Karpas-422 (cell line): ENCODE results near the gene KCNQ1. TPM values are rescaled to one million over a fixed set of nuclear protein-coding genes. Genes with fewer than 3 reads are reported as not detected.

Experiments
- DNase-seq: peaks from one replicate; pipeline ENCODE4 v3.0.0-alpha.2; 2015
- H2AFZ ChIP-seq: fragments of 200-600 bp; sonication (generic); 2 replicates; pipeline ENCODE4 v1.6.1; 2014; ENCODE audit warnings: antibody characterized with exemption, low read length, mixed read lengths
- H3K27ac ChIP-seq: fragments of 200-600 bp; sonication (generic); 2 replicates; pipeline ENCODE4 v1.5.1; 2014; ENCODE audit warnings: mild to moderate bottlenecking, low read length, moderate library complexity
- H3K27me3 ChIP-seq: fragments of 200-600 bp; sonication (generic); 2 replicates; pipeline ENCODE4 v1.6.1; 2014; ENCODE audit warnings: low read length, mixed read lengths
- H3K36me3 ChIP-seq: fragments of 200-600 bp; sonication (generic); 2 replicates; pipeline ENCODE4 v1.6.1; 2014; ENCODE audit warnings: low read length, mixed read lengths; ENCODE audit not compliant: insufficient read depth
- H3K4me1 ChIP-seq: fragments of 200-600 bp; sonication (generic); 2 replicates; pipeline ENCODE4 v1.6.1; 2014; ENCODE audit warnings: mild to moderate bottlenecking, low read length, mixed read lengths
- H3K4me2 ChIP-seq: fragments of 200-600 bp; sonication (generic); 2 replicates; pipeline ENCODE4 v1.6.1; 2014; ENCODE audit warnings: low read length, low read depth, mild to moderate bottlenecking; ENCODE audit not compliant: poor library complexity, severe bottlenecking
- H3K4me3 ChIP-seq: fragments of 200-600 bp; sonication (generic); 2 replicates; pipeline ENCODE4 v1.5.1; 2014; ENCODE audit warnings: mild to moderate bottlenecking, antibody characterized with exemption, low read length, mixed read lengths
- H3K79me2 ChIP-seq: fragments of 200-600 bp; sonication (generic); 2 replicates; pipeline ENCODE4 v1.6.1; 2014; ENCODE audit warnings: mild to moderate bottlenecking, low read length, mixed read lengths
- H3K9ac ChIP-seq: fragments of 200-600 bp; sonication (generic); 2 replicates; pipeline ENCODE4 v1.6.0; 2014; ENCODE audit warnings: low read length
- H3K9me2 ChIP-seq: fragments of 200-600 bp; sonication (generic), shearing (Covaris generic); replicated peaks from 2 replicates; pipeline ENCODE4 v1.6.0; 2014; ENCODE audit warnings: mild to moderate bottlenecking, low read length, moderate library complexity; ENCODE audit not compliant: insufficient read depth
- H3K9me3 ChIP-seq: fragments of 300-700, 200-600 bp; sonication (generic); 2 replicates; pipeline ENCODE4 v1.6.1; 2014; ENCODE audit warnings: low read length, mixed read lengths
- H4K20me1 ChIP-seq: fragments of 200-600 bp; sonication (generic); 2 replicates; pipeline ENCODE4 v1.6.1; 2014; ENCODE audit warnings: mild to moderate bottlenecking, antibody characterized with exemption, low read length, low read depth; ENCODE audit not compliant: insufficient read depth
- total RNA-seq: library from RNA; depleted of rRNA; stranded (reverse); fragments of >200 nt; shearing (Covaris generic); gene quantifications from 2 replicates; pipeline ENCODE4 v1.2.3, GENCODE V29; 2014; ENCODE audit warnings: low replicate concordance

The KCNQ1 gene
- total RNA-seq, 1 experiment from 2014 or later, result not detected

GRCh38 chr11:2772544-2773031, 327.8 kb downstream of the KCNQ1 start:
- no peak overlapping the region for H3K9ac ChIP-seq
- no peaks in the 10 kb centered on the region; the same call in 1 of the 2 replicates for H3K27me3 ChIP-seq
- no peak for DNase-seq
- H3K9me3 ChIP-seq, result no peaks in the 10 kb centered on the region
- H3K4me2 ChIP-seq, result no peak overlapping the region
- H3K36me3 ChIP-seq, result no peaks in the 10 kb centered on the region
- no peak overlapping the region for H3K27ac ChIP-seq
- no peaks in the 10 kb centered on the region for H3K4me1 ChIP-seq
- H4K20me1 ChIP-seq, result 0 out of 2 replicates have a peak, but pooled peaks cover 7% of the 10 kb centered on the region
- H2AFZ ChIP-seq, result no peak overlapping the region
- no peak overlapping the region for H3K4me3 ChIP-seq
- no peaks in the 10 kb centered on the region for H3K9me2 ChIP-seq
- no peaks in the 10 kb centered on the region for H3K79me2 ChIP-seq

- Histone ChIP-seq H3K9me3 (no peaks in the 10 kb centered on the region), H4K20me1 (0 out of 2 replicates have a peak, but pooled peaks cover 7% of the 10 kb centered on the region), H3K4me2 (no peak overlapping the region), H3K27me3 (no peaks in the 10 kb centered on the region; the same call in 1 of the 2 replicates), H2AFZ (no peak overlapping the region), H3K36me3 (no peaks in the 10 kb centered on the region), H3K27ac (no peak overlapping the region), H3K79me2 (no peaks in the 10 kb centered on the region), H3K9me2 (no peaks in the 10 kb centered on the region), H3K4me3 (no peak overlapping the region), H3K4me1 (no peaks in the 10 kb centered on the region; the same call in 1 of the 2 replicates), H3K9ac (no peak overlapping the region)
- no peak for DNase-seq
Observed at GRCh38 chr11:2774173-2775082, 329.6 kb downstream of the KCNQ1 start.

- DNase-seq, result no peak
- Histone ChIP-seq H3K4me3 (no peak overlapping the region), H3K27me3 (no peaks in the 10 kb centered on the region; the same call in 1 of the 2 replicates), H4K20me1 (0 out of 2 replicates have a peak, but pooled peaks cover 7% of the 10 kb centered on the region), H3K9me2 (no peaks in the 10 kb centered on the region), H3K79me2 (no peaks in the 10 kb centered on the region), H2AFZ (no peak overlapping the region), H3K9me3 (no peaks in the 10 kb centered on the region), H3K4me2 (no peak overlapping the region), H3K9ac (no peak overlapping the region), H3K36me3 (no peaks in the 10 kb centered on the region), H3K4me1 (no peaks in the 10 kb centered on the region; the same call in 1 of the 2 replicates), H3K27ac (no peak overlapping the region)
Observed at GRCh38 chr11:2775083-2775625, 330.3 kb downstream of the KCNQ1 start.

GRCh38 chr11:2775626-2776350, 331.0 kb downstream of the KCNQ1 start:
- no peak for DNase-seq
- no peaks in the 10 kb centered on the region for H3K9me3 ChIP-seq
- H2AFZ ChIP-seq, result no peak overlapping the region
- no peak overlapping the region for H3K27ac ChIP-seq
- no peak overlapping the region for H3K4me3 ChIP-seq
- no peaks in the 10 kb centered on the region for H3K9me2 ChIP-seq
- H3K4me2 ChIP-seq, result no peak overlapping the region
- 0 out of 2 replicates have a peak, but pooled peaks cover 10% of the 10 kb centered on the region for H4K20me1 ChIP-seq
- no peaks in the 10 kb centered on the region; the same call in 1 of the 2 replicates for H3K4me1 ChIP-seq
- no peaks in the 10 kb centered on the region; the same call in 1 of the 2 replicates for H3K27me3 ChIP-seq
- no peaks in the 10 kb centered on the region for H3K36me3 ChIP-seq
- H3K79me2 ChIP-seq, result no peaks in the 10 kb centered on the region
- H3K9ac ChIP-seq, result no peak overlapping the region

DNA sequence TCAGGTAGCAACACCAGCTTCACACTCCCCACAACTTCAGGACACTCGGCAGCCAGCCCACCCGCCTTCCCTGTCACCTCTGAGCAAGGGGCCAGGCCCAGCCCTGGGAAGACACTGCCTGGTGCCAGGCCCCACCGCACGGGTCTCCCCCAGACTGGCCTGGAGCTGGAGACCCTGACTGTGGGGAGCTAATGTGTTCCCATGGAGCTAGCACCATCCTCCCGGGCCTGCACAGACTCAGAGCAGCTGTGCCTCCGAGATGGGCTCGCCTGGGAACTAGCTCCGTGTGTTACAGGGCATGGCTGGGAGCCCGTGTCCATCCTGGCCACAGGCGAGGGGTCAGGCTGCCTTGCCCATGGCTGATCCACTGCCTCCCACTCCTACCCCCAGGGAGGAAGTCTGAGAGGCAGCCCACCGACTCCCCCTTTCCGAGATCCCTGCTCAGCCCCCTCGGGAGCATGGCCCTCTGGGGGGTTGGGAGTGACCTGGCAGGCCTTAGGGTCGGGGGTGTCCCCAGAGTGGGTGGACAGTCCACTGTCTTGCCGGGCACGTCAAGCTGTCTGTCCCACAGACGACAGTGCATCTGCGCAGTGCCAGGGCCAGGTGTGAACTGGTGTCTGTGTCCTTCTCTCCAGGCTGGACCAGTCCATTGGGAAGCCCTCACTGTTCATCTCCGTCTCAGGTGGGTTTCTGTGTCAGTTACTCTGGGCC, 331.7 kb downstream of the KCNQ1 start:
- Histone ChIP-seq H3K27ac (no peak overlapping the region), H3K9ac (no peak overlapping the region), H3K9me3 (no peaks in the 10 kb centered on the region), H3K27me3 (no peaks in the 10 kb centered on the region; the same call in 1 of the 2 replicates), H3K9me2 (no peaks in the 10 kb centered on the region), H3K79me2 (no peaks in the 10 kb centered on the region), H3K4me2 (no peak overlapping the region), H2AFZ (no peak overlapping the region), H3K4me1 (no peaks in the 10 kb centered on the region; the same call in 1 of the 2 replicates), H3K4me3 (no peak overlapping the region), H4K20me1 (0 out of 2 replicates have a peak, but pooled peaks cover 14% of the 10 kb centered on the region), H3K36me3 (no peaks in the 10 kb centered on the region)
- no peak for DNase-seq

- Histone ChIP-seq H3K9ac (no peak overlapping the region), H3K27me3 (no peaks in the 10 kb centered on the region; the same call in 1 of the 2 replicates), H3K79me2 (no peaks in the 10 kb centered on the region), H3K9me3 (no peaks in the 10 kb centered on the region), H3K4me2 (no peak overlapping the region), H3K4me3 (no peak overlapping the region), H3K9me2 (no peaks in the 10 kb centered on the region), H2AFZ (no peak overlapping the region), H3K4me1 (no peaks in the 10 kb centered on the region; the same call in 1 of the 2 replicates), H3K36me3 (no peaks in the 10 kb centered on the region), H3K27ac (no peak overlapping the region), H4K20me1 (0 out of 2 replicates have a peak, but pooled peaks cover 14% of the 10 kb centered on the region)
- DNase-seq, result no peak
Observed at GRCh38 chr11:2777386-2777785, 332.6 kb downstream of the KCNQ1 start.

GRCh38 chr11:2777871-2778629, 333.2 kb downstream of the KCNQ1 start:
- H3K4me1 ChIP-seq, result peaks cover 6% of the 10 kb centered on the region
- no peak overlapping the region for H3K27ac ChIP-seq
- no peaks in the 10 kb centered on the region; the same call in 1 of the 2 replicates for H3K27me3 ChIP-seq
- H2AFZ ChIP-seq, result no peak overlapping the region
- DNase-seq, result no peak
- no peaks in the 10 kb centered on the region for H3K9me3 ChIP-seq
- H3K9ac ChIP-seq, result no peak overlapping the region
- no peaks in the 10 kb centered on the region for H3K36me3 ChIP-seq
- H3K4me3 ChIP-seq, result no peak overlapping the region
- H3K9me2 ChIP-seq, result no peaks in the 10 kb centered on the region
- no peak overlapping the region for H3K4me2 ChIP-seq
- H4K20me1 ChIP-seq, result 0 out of 2 replicates have a peak, but pooled peaks cover 14% of the 10 kb centered on the region
- no peaks in the 10 kb centered on the region for H3K79me2 ChIP-seq
